ENCODE results near the gene FERMT2.

DNA sequence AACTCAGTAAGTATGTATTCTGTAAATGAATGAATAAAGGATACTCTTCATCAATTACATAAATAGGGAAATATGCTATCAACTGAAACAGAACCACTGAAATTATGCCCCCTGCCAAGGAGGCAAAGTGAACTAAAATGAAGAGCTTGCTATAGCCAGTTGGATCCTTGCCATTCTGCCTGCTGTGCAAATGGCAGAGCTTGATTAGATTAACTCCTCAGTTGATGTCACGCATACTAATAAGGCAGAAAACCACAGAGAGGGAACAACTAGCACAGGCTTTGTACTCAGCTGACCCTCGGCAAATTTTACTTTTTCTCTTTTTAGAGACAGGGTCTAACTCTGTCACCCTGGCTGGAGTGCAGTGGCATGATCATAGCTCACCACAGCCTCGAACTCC, 36.7 kb upstream of the FERMT2 start:
- TF ChIP-seq CTCF (conservative IDR thresholded peaks at IDR 0.05), result no peak
- no peak for TF ChIP-seq ZFX (IDR thresholded peaks at IDR 0.05)

All from C4-2B (cell line).